CD4-positive, alpha-beta T cell treated with Interleukin-10 for 1 hour (primary cell): ENCODE data around the gene MTIF3.
"Not testable (repeated sequence)": the region's sequence is repeated elsewhere in the genome, so short reads cannot be mapped to it uniquely, and the experiment has no call there.

Source experiments
- DNase-seq: peaks from one replicate; pipeline ENCODE4 v3.0.0-alpha.2; 2020

The MTIF3 gene

GRCh38 chr13:27408074-27408473, 42.3 kb downstream of the MTIF3 start:
- no peak for DNase-seq

- peak; percentile 68 for DNase-seq
Observed at GRCh38 chr13:27406178-27406939, 44.0 kb downstream of the MTIF3 start.

- DNase-seq, result no peak
Observed at GRCh38 chr13:27405546-27406134, 44.7 kb downstream of the MTIF3 start.

- DNase-seq, result no peak
Observed at GRCh38 chr13:27404680-27405079, 45.7 kb downstream of the MTIF3 start.

GRCh38 chr13:27403727-27404385, 46.5 kb downstream of the MTIF3 start:
- no peak for DNase-seq

GRCh38 chr13:27403203-27403678, 47.1 kb downstream of the MTIF3 start:
- no peak for DNase-seq

GRCh38 chr13:27401210-27401609, 49.2 kb downstream of the MTIF3 start:
- DNase-seq, result no peak

- DNase-seq, result not testable (repeated sequence)
Observed at GRCh38 chr13:27400405-27400804, 50.0 kb downstream of the MTIF3 start.

GRCh38 chr13:27398360-27398759, 52.0 kb downstream of the MTIF3 start:
- DNase-seq, result no peak

GRCh38 chr13:27396252-27396846, 54.0 kb downstream of the MTIF3 start:
- DNase-seq, result no peak

- DNase-seq, result no peak
Observed at GRCh38 chr13:27395007-27395510, 55.3 kb downstream of the MTIF3 start.

- DNase-seq, result no peak
Observed at GRCh38 chr13:27393101-27393500, 57.3 kb downstream of the MTIF3 start.

GRCh38 chr13:27391471-27391870, 58.9 kb downstream of the MTIF3 start:
- DNase-seq, result no peak

GRCh38 chr13:27389891-27390290, 60.5 kb downstream of the MTIF3 start:
- DNase-seq, result no peak

GRCh38 chr13:27388241-27388640, 62.1 kb downstream of the MTIF3 start:
- no peak for DNase-seq
